IMR-90 (cell line): ENCODE data around the gene ZGRF1. TPM values are rescaled to one million over a fixed set of nuclear protein-coding genes. Genes with fewer than 3 reads are reported as not detected.
A peak's percentile ranks its signal among the peaks of the same experiment; 100 is the strongest.

Experiments used
- ATAC-seq: fragments of 200-7000 bp; cut with Tn5 transposase; 2 replicates; pipeline ENCODE4 v1.9.1; 2020; ENCODE audit warnings: low read depth, mild to moderate bottlenecking, moderate library complexity
- BruUV-seq: library from RNA; stranded (reverse); fragments of 400-500 nt; replicated peaks from 2 replicates; lab custom pipeline; 2021; lab: Mats Ljungman, UMichigan
- CTCF ChIA-PET: fragments of 300-600 bp; formaldehyde crosslinking; extraction: SDS; loops from one replicate; lab custom pipeline; 2021; ENCODE audit warnings: antibody characterized with exemption; lab: Yijun Ruan, JAX
- POLR2A ChIA-PET: fragments of 300-600 bp; sonication (Branson Sonifier 250); formaldehyde crosslinking; loops from one replicate; lab custom pipeline; 2022; ENCODE audit warnings: antibody characterized with exemption; ENCODE audit not compliant: unreplicated experiment; lab: Charles Lee
- DNase-seq: peaks from one replicate; pipeline ENCODE4 v3.0.0; 2013
- H2AFZ ChIP-seq: replicated peaks from 2 replicates; pipeline ENCODE3; 2013; ENCODE audit warnings: low read length, mild to moderate bottlenecking; ENCODE audit not compliant: poor library complexity
- H2AK5ac ChIP-seq: 2 replicates; pipeline ENCODE4 v1.6.1; 2013; ENCODE audit warnings: low read depth, low read length, inconsistent platforms
- H2AK9ac ChIP-seq: replicated peaks from 2 replicates; pipeline ENCODE3; 2013; ENCODE audit warnings: mild to moderate bottlenecking, low read depth, low read length, moderate library complexity; ENCODE audit not compliant: poor library complexity
- H2BK120ac ChIP-seq: 2 replicates; pipeline ENCODE4 v1.6.1; 2013; ENCODE audit warnings: low read depth, low read length, inconsistent platforms
- H2BK15ac ChIP-seq: 3 replicates; pipeline ENCODE4 v1.6.1; 2013; ENCODE audit warnings: low read depth, low read length, inconsistent platforms
- H2BK20ac ChIP-seq: 2 replicates; pipeline ENCODE4 v1.6.1; 2013; ENCODE audit warnings: low read depth, mild to moderate bottlenecking, inconsistent platforms, low read length, moderate library complexity
- H2BK5ac ChIP-seq: 2 replicates; pipeline ENCODE4 v1.6.1; 2013; ENCODE audit warnings: mild to moderate bottlenecking, low read depth, low read length, inconsistent platforms; ENCODE audit not compliant: poor library complexity, severe bottlenecking
- H3K14ac ChIP-seq: replicated peaks from 2 replicates; pipeline ENCODE4 v1.6.1; 2013; ENCODE audit warnings: low read depth, low read length, inconsistent platforms
- H3K18ac ChIP-seq: 2 replicates; pipeline ENCODE4 v1.6.1; 2013; ENCODE audit warnings: low read depth, low read length, control low read depth
- H3K23ac ChIP-seq: 2 replicates; pipeline ENCODE4 v1.6.1; 2013; ENCODE audit warnings: low read depth, low read length, inconsistent platforms
- H3K27ac ChIP-seq: 2 replicates; pipeline ENCODE4 v1.5.1; 2013; ENCODE audit warnings: mild to moderate bottlenecking, control low read depth, low read length; ENCODE audit not compliant: insufficient read depth
- H3K27me3 ChIP-seq: 2 replicates; pipeline ENCODE4 v1.6.1; 2013; ENCODE audit warnings: low read length; ENCODE audit not compliant: control insufficient read depth, insufficient read depth
- H3K36me3 ChIP-seq: 2 replicates; pipeline ENCODE4 v1.6.1; 2013; ENCODE audit warnings: low read length, mixed read lengths; ENCODE audit not compliant: control insufficient read depth, insufficient read depth
- H3K4ac ChIP-seq: 2 replicates; pipeline ENCODE4 v1.6.1; 2013; ENCODE audit warnings: low read depth, low read length, inconsistent platforms
- H3K4me1 ChIP-seq: 2 replicates; pipeline ENCODE4 v1.6.1; 2013; ENCODE audit warnings: low read length, mixed read lengths; ENCODE audit not compliant: control insufficient read depth, insufficient read depth
- H3K4me2 ChIP-seq: 2 replicates; pipeline ENCODE4 v1.6.1; 2013; ENCODE audit warnings: low read depth, mild to moderate bottlenecking, control low read depth, low read length, moderate library complexity
- H3K4me3 ChIP-seq: 2 replicates; pipeline ENCODE4 v1.5.1; 2013; ENCODE audit warnings: low read depth, mild to moderate bottlenecking, control low read depth, low read length, moderate library complexity; ENCODE audit not compliant: insufficient read depth
- H3K56ac ChIP-seq: 2 replicates; pipeline ENCODE4 v1.6.1; 2013; ENCODE audit warnings: low read length, inconsistent platforms; ENCODE audit not compliant: insufficient read depth; ENCODE audit errors: extremely low read depth
- H3K79me1 ChIP-seq, 2 experiments: 2 replicates each; pipeline ENCODE4 v1.6.1; 2013; ENCODE audit warnings: low read length in 2 of 2, inconsistent platforms in 1 of 2, low read depth in 1 of 2
- H3K9ac ChIP-seq: 2 replicates; pipeline ENCODE4 v1.6.1; 2013; ENCODE audit warnings: low read depth, low read length, control low read depth
- H3K9me1 ChIP-seq: 2 replicates; pipeline ENCODE4 v1.6.1; 2013; ENCODE audit warnings: low read length, inconsistent platforms; ENCODE audit not compliant: insufficient read depth
- H3K9me3 ChIP-seq: 2 replicates; pipeline ENCODE4 v1.6.1; 2013; ENCODE audit warnings: low read length; ENCODE audit not compliant: control insufficient read depth, insufficient read depth
- H4K20me1 ChIP-seq: 2 replicates; pipeline ENCODE4 v1.6.1; 2013; ENCODE audit warnings: low read length, inconsistent platforms; ENCODE audit not compliant: insufficient read depth
- H4K5ac ChIP-seq: 2 replicates; pipeline ENCODE4 v1.6.1; 2013; ENCODE audit warnings: mild to moderate bottlenecking, low read depth, low read length, control low read depth
- H4K8ac ChIP-seq, 2 experiments: 2 replicates each; pipeline ENCODE4 v1.6.1; 2013; ENCODE audit warnings: low read depth in 2 of 2, low read length in 2 of 2, control low read depth in 1 of 2, inconsistent platforms in 1 of 2
- H4K91ac ChIP-seq: 2 replicates; pipeline ENCODE4 v1.6.1; 2013; ENCODE audit warnings: low read depth, low read length, inconsistent platforms; ENCODE audit not compliant: insufficient read depth
- CTCF ChIP-seq: conservative IDR thresholded peaks from 2 replicates; pipeline ENCODE4 v1.5.1; 2012; ENCODE audit warnings: mild to moderate bottlenecking, low read depth, low read length, improper control_type of control experiment
- MXI1 ChIP-seq: IDR thresholded peaks from 2 replicates; pipeline ENCODE4 v1.6.1; 2012; ENCODE audit warnings: low read depth, mild to moderate bottlenecking, low read length, moderate library complexity, borderline replicate concordance
- RAD21 ChIP-seq: IDR thresholded peaks from 2 replicates; pipeline ENCODE4 v1.6.1; 2012; ENCODE audit warnings: low read length, improper control_type of control experiment
- WGBS, 2 experiments: methylation state at CpG; one replicate each; pipeline versions ENCODE4 v1.1.5 to v1.1.7; 2013; ENCODE audit warnings: missing lambda C conversion rate in 2 of 2; ENCODE audit not compliant: insufficient read length in 1 of 2; ENCODE audit errors: extremely low coverage in 2 of 2; 5-methylcytosine and 5-hydroxymethylcytosine counted together
- dilution Hi-C: fragments of 300-500 bp; cut with HindIII; formaldehyde crosslinking; loops from one replicate; pipeline ENCODE4 v1.14.3; 2018; ENCODE audit warnings: low sequenced_read_pairs; ENCODE audit not compliant: unreplicated experiment
- in situ Hi-C: fragments of 300-500 bp; cut with MboI; formaldehyde crosslinking; loops from 3 replicates; pipeline ENCODE4 v1.14.3; 2019; ENCODE audit warnings: low sequenced_read_pairs, inconsistent platforms, mixed read lengths
- intact Hi-C: fragments of 100-400 bp; cut with micrococcal nuclease; formaldehyde crosslinking; loops from 2 replicates; pipeline ENCODE4 v1.10.0; 2022
- polyA plus RNA-seq, 3 experiments: library from polyadenylated mRNA; depleted of rRNA; stranded (reverse); fragments of >200 nt; gene quantifications; 2 replicates each; pipeline ENCODE4 v1.2.3, GENCODE V29; 2012; ENCODE audit warnings: low replicate concordance in 1 of 3
- total RNA-seq: library from RNA; depleted of rRNA; stranded (reverse); fragments of >200 nt; gene quantifications from 2 replicates; pipeline ENCODE4 v1.2.3, GENCODE V29; 2012

ZGRF1 gene
- total and polyA plus RNA-seq, 2 of the 4 experiments (the other 2 are of a cell fraction), result 2.8 to 5.6 TPM

GRCh38 chr4:112523764-112524505, 112.8 kb downstream of the ZGRF1 start:
- WGBS, 2 experiments, result 1% methylated on average over 10 of the region's 46 CpGs; no CpG with 5 or more reads in 1 of the 2 experiments
- H4K8ac ChIP-seq, result no peak overlapping the region
- CTCF ChIA-PET, result interaction anchor here (0.6 to 3.3 kb wide), 9 partner anchors 8 to 257 kb away, joined by 3 to 15 read pairs (median 3); partner anchors contain the start of gene NEUROG2
- no peak overlapping the region for H2BK5ac ChIP-seq
- H4K91ac ChIP-seq, result no peak overlapping the region
- H4K20me1 ChIP-seq, result no peaks in the 10 kb centered on the region
- H2BK15ac ChIP-seq, result no peak overlapping the region
- no peak overlapping the region for H3K27ac ChIP-seq
- H2BK20ac ChIP-seq, result no peak overlapping the region
- no peak overlapping the region for H2AK9ac ChIP-seq
- no peaks in the 10 kb centered on the region; the same call in 1 of the 2 replicates for H3K4me1 ChIP-seq
- intact Hi-C loops, result loop anchor here (1.0 to 5.0 kb wide), 3 partner anchors 80 to 427 kb away; no protein-coding TSS in a partner anchor
- dilution Hi-C loops, result no loop called here
- no peak overlapping the region for H3K23ac ChIP-seq
- no peaks in the 10 kb centered on the region for H3K36me3 ChIP-seq
- H3K56ac ChIP-seq, result no peak overlapping the region
- no peak overlapping the region for H3K9ac ChIP-seq
- H3K4me2 ChIP-seq, result peak overlapping the region; percentile 96
- no TSS peak for BruUV-seq
- H3K9me1 ChIP-seq, result no peaks in the 10 kb centered on the region
- ATAC-seq, result peak; percentile 65
- no peak overlapping the region for H3K18ac ChIP-seq
- H3K4me3 ChIP-seq, result peak overlapping the region; percentile 32; the same call in 1 of the 2 replicates
- no peak overlapping the region for H3K4ac ChIP-seq
- H4K5ac ChIP-seq, result no peak overlapping the region
- TF ChIP-seq CTCF, result peak; percentile 57
- no peak for TF ChIP-seq MXI1
- peak; percentile 57 for TF ChIP-seq RAD21
- no peak overlapping the region for H2AK5ac ChIP-seq
- H3K14ac ChIP-seq, result no peak overlapping the region
- no peaks in the 10 kb centered on the region for H3K79me1 ChIP-seq
- POLR2A ChIA-PET, result no interaction called here
- H3K27me3 ChIP-seq, result peaks cover 53% of the 10 kb centered on the region
- H2BK120ac ChIP-seq, result no peak overlapping the region
- H3K9me3 ChIP-seq, result peaks cover 28% of the 10 kb centered on the region
- peak overlapping the region; percentile 77 for H2AFZ ChIP-seq
- DNase-seq, result no peak
- in situ Hi-C loops, result no loop called here
